IMR-90 (cell line): ENCODE measurements around the gene GTF3C1. TPM values are rescaled to one million over a fixed set of nuclear protein-coding genes. Genes with fewer than 3 reads are reported as not detected.
A peak's percentile ranks its signal among the peaks of the same experiment; 100 is the strongest.

Experiments
- ATAC-seq: fragments of 200-7000 bp; cut with Tn5 transposase; 2 replicates; pipeline ENCODE4 v1.9.1; 2020; ENCODE audit warnings: low read depth, mild to moderate bottlenecking, moderate library complexity
- BruUV-seq: library from RNA; stranded (reverse); fragments of 400-500 nt; replicated peaks from 2 replicates; lab custom pipeline; 2021; lab: Mats Ljungman, UMichigan
- CTCF ChIA-PET: fragments of 300-600 bp; formaldehyde crosslinking; extraction: SDS; loops from one replicate; lab custom pipeline; 2021; ENCODE audit warnings: antibody characterized with exemption; lab: Yijun Ruan, JAX
- POLR2A ChIA-PET: fragments of 300-600 bp; sonication (Branson Sonifier 250); formaldehyde crosslinking; loops from one replicate; lab custom pipeline; 2022; ENCODE audit warnings: antibody characterized with exemption; ENCODE audit not compliant: unreplicated experiment; lab: Charles Lee
- DNase-seq: peaks from one replicate; pipeline ENCODE4 v3.0.0; 2013
- H2AFZ ChIP-seq: replicated peaks from 2 replicates; pipeline ENCODE3; 2013; ENCODE audit warnings: low read length, mild to moderate bottlenecking; ENCODE audit not compliant: poor library complexity
- H2AK5ac ChIP-seq: 2 replicates; pipeline ENCODE4 v1.6.1; 2013; ENCODE audit warnings: low read depth, low read length, inconsistent platforms
- H2AK9ac ChIP-seq: replicated peaks from 2 replicates; pipeline ENCODE3; 2013; ENCODE audit warnings: mild to moderate bottlenecking, low read depth, low read length, moderate library complexity; ENCODE audit not compliant: poor library complexity
- H2BK120ac ChIP-seq: 2 replicates; pipeline ENCODE4 v1.6.1; 2013; ENCODE audit warnings: low read depth, low read length, inconsistent platforms
- H2BK15ac ChIP-seq: 3 replicates; pipeline ENCODE4 v1.6.1; 2013; ENCODE audit warnings: low read depth, low read length, inconsistent platforms
- H2BK20ac ChIP-seq: 2 replicates; pipeline ENCODE4 v1.6.1; 2013; ENCODE audit warnings: low read depth, mild to moderate bottlenecking, inconsistent platforms, low read length, moderate library complexity
- H2BK5ac ChIP-seq: 2 replicates; pipeline ENCODE4 v1.6.1; 2013; ENCODE audit warnings: mild to moderate bottlenecking, low read depth, low read length, inconsistent platforms; ENCODE audit not compliant: poor library complexity, severe bottlenecking
- H3K14ac ChIP-seq: replicated peaks from 2 replicates; pipeline ENCODE4 v1.6.1; 2013; ENCODE audit warnings: low read depth, low read length, inconsistent platforms
- H3K18ac ChIP-seq: 2 replicates; pipeline ENCODE4 v1.6.1; 2013; ENCODE audit warnings: low read depth, low read length, control low read depth
- H3K23ac ChIP-seq: 2 replicates; pipeline ENCODE4 v1.6.1; 2013; ENCODE audit warnings: low read depth, low read length, inconsistent platforms
- H3K27ac ChIP-seq: 2 replicates; pipeline ENCODE4 v1.5.1; 2013; ENCODE audit warnings: mild to moderate bottlenecking, control low read depth, low read length; ENCODE audit not compliant: insufficient read depth
- H3K27me3 ChIP-seq: 2 replicates; pipeline ENCODE4 v1.6.1; 2013; ENCODE audit warnings: low read length; ENCODE audit not compliant: control insufficient read depth, insufficient read depth
- H3K36me3 ChIP-seq: 2 replicates; pipeline ENCODE4 v1.6.1; 2013; ENCODE audit warnings: low read length, mixed read lengths; ENCODE audit not compliant: control insufficient read depth, insufficient read depth
- H3K4ac ChIP-seq: 2 replicates; pipeline ENCODE4 v1.6.1; 2013; ENCODE audit warnings: low read depth, low read length, inconsistent platforms
- H3K4me1 ChIP-seq: 2 replicates; pipeline ENCODE4 v1.6.1; 2013; ENCODE audit warnings: low read length, mixed read lengths; ENCODE audit not compliant: control insufficient read depth, insufficient read depth
- H3K4me2 ChIP-seq: 2 replicates; pipeline ENCODE4 v1.6.1; 2013; ENCODE audit warnings: low read depth, mild to moderate bottlenecking, control low read depth, low read length, moderate library complexity
- H3K4me3 ChIP-seq: 2 replicates; pipeline ENCODE4 v1.5.1; 2013; ENCODE audit warnings: low read depth, mild to moderate bottlenecking, control low read depth, low read length, moderate library complexity; ENCODE audit not compliant: insufficient read depth
- H3K56ac ChIP-seq: 2 replicates; pipeline ENCODE4 v1.6.1; 2013; ENCODE audit warnings: low read length, inconsistent platforms; ENCODE audit not compliant: insufficient read depth; ENCODE audit errors: extremely low read depth
- H3K79me1 ChIP-seq, 2 experiments: 2 replicates each; pipeline ENCODE4 v1.6.1; 2013; ENCODE audit warnings: low read length in 2 of 2, inconsistent platforms in 1 of 2, low read depth in 1 of 2
- H3K9ac ChIP-seq: 2 replicates; pipeline ENCODE4 v1.6.1; 2013; ENCODE audit warnings: low read depth, low read length, control low read depth
- H3K9me1 ChIP-seq: 2 replicates; pipeline ENCODE4 v1.6.1; 2013; ENCODE audit warnings: low read length, inconsistent platforms; ENCODE audit not compliant: insufficient read depth
- H3K9me3 ChIP-seq: 2 replicates; pipeline ENCODE4 v1.6.1; 2013; ENCODE audit warnings: low read length; ENCODE audit not compliant: control insufficient read depth, insufficient read depth
- H4K20me1 ChIP-seq: 2 replicates; pipeline ENCODE4 v1.6.1; 2013; ENCODE audit warnings: low read length, inconsistent platforms; ENCODE audit not compliant: insufficient read depth
- H4K5ac ChIP-seq: 2 replicates; pipeline ENCODE4 v1.6.1; 2013; ENCODE audit warnings: mild to moderate bottlenecking, low read depth, low read length, control low read depth
- H4K8ac ChIP-seq, 2 experiments: 2 replicates each; pipeline ENCODE4 v1.6.1; 2013; ENCODE audit warnings: low read depth in 2 of 2, low read length in 2 of 2, control low read depth in 1 of 2, inconsistent platforms in 1 of 2
- H4K91ac ChIP-seq: 2 replicates; pipeline ENCODE4 v1.6.1; 2013; ENCODE audit warnings: low read depth, low read length, inconsistent platforms; ENCODE audit not compliant: insufficient read depth
- BHLHE40 ChIP-seq: fragments of 150-350 bp; IDR thresholded peaks from 2 replicates; pipeline ENCODE4 v1.6.1; 2016; ENCODE audit warnings: mild to moderate bottlenecking, low read depth, low read length
- CEBPB ChIP-seq: IDR thresholded peaks from 2 replicates; pipeline ENCODE4 v1.6.1; 2012; ENCODE audit warnings: low read depth, low read length, improper control_type of control experiment
- CHD1 ChIP-seq: IDR thresholded peaks from 2 replicates; pipeline ENCODE4 v1.6.1; 2012; ENCODE audit warnings: low read depth, low read length, improper control_type of control experiment
- FOS ChIP-seq: fragments of 150-350 bp; IDR thresholded peaks from 2 replicates; pipeline ENCODE4 v1.6.1; 2016; ENCODE audit warnings: low read depth, low read length
- MAFK ChIP-seq: IDR thresholded peaks from 2 replicates; pipeline ENCODE4 v1.6.1; 2012; ENCODE audit warnings: low read depth, low read length, improper control_type of control experiment
- MAZ ChIP-seq: IDR thresholded peaks from 2 replicates; pipeline ENCODE4 v1.6.1; 2012; ENCODE audit warnings: low read depth, mild to moderate bottlenecking, low read length, improper control_type of control experiment, moderate library complexity, borderline replicate concordance
- MXI1 ChIP-seq: IDR thresholded peaks from 2 replicates; pipeline ENCODE4 v1.6.1; 2012; ENCODE audit warnings: low read depth, mild to moderate bottlenecking, low read length, moderate library complexity, borderline replicate concordance
- NFE2L2 ChIP-seq: fragments of 150-350 bp; IDR thresholded peaks from 2 replicates; pipeline ENCODE4 v1.6.1; 2016; ENCODE audit warnings: low read depth, mild to moderate bottlenecking, low read length
- POLR2A ChIP-seq: IDR thresholded peaks from 2 replicates; pipeline ENCODE4 v1.6.1; 2012; ENCODE audit warnings: mild to moderate bottlenecking, low read depth, low read length
- RAD21 ChIP-seq: IDR thresholded peaks from 2 replicates; pipeline ENCODE4 v1.6.1; 2012; ENCODE audit warnings: low read length, improper control_type of control experiment
- RCOR1 ChIP-seq: IDR thresholded peaks from 2 replicates; pipeline ENCODE4 v1.6.1; 2012; ENCODE audit warnings: mild to moderate bottlenecking, low read length, improper control_type of control experiment; ENCODE audit not compliant: insufficient replicate concordance
- RFX5 ChIP-seq: IDR thresholded peaks from 2 replicates; pipeline ENCODE4 v1.8.0; 2012; ENCODE audit warnings: low read depth, mild to moderate bottlenecking, low read length, moderate library complexity
- SMC3 ChIP-seq: fragments of 150-350 bp; IDR thresholded peaks from 2 replicates; pipeline ENCODE4 v1.6.1; 2016; ENCODE audit warnings: low read depth, mild to moderate bottlenecking, antibody characterized with exemption, low read length, moderate library complexity
- WGBS, 2 experiments: methylation state at CpG; one replicate each; pipeline versions ENCODE4 v1.1.5 to v1.1.7; 2013; ENCODE audit warnings: missing lambda C conversion rate in 2 of 2; ENCODE audit not compliant: insufficient read length in 1 of 2; ENCODE audit errors: extremely low coverage in 2 of 2; 5-methylcytosine and 5-hydroxymethylcytosine counted together
- dilution Hi-C: fragments of 300-500 bp; cut with HindIII; formaldehyde crosslinking; loops from one replicate; pipeline ENCODE4 v1.14.3; 2018; ENCODE audit warnings: low sequenced_read_pairs; ENCODE audit not compliant: unreplicated experiment
- in situ Hi-C: fragments of 300-500 bp; cut with MboI; formaldehyde crosslinking; loops from 3 replicates; pipeline ENCODE4 v1.14.3; 2019; ENCODE audit warnings: low sequenced_read_pairs, inconsistent platforms, mixed read lengths
- intact Hi-C: fragments of 100-400 bp; cut with micrococcal nuclease; formaldehyde crosslinking; loops from 2 replicates; pipeline ENCODE4 v1.10.0; 2022
- polyA plus RNA-seq, 3 experiments: library from polyadenylated mRNA; depleted of rRNA; stranded (reverse); fragments of >200 nt; gene quantifications; 2 replicates each; pipeline ENCODE4 v1.2.3, GENCODE V29; 2012; ENCODE audit warnings: low replicate concordance in 1 of 3
- total RNA-seq: library from RNA; depleted of rRNA; stranded (reverse); fragments of >200 nt; gene quantifications from 2 replicates; pipeline ENCODE4 v1.2.3, GENCODE V29; 2012
- TF ChIP-seq, protein P1 (sequence below): fragments of 150-350 bp; IDR thresholded peaks from 2 replicates; pipeline ENCODE4 v1.6.1; 2017; ENCODE audit warnings: mild to moderate bottlenecking, antibody characterized with exemption, low read length, low read depth
- TF ChIP-seq, protein P2 (sequence below): fragments of 150-350 bp; IDR thresholded peaks from 2 replicates; pipeline ENCODE4 v1.6.1; 2016; ENCODE audit warnings: low read depth, mild to moderate bottlenecking, low read length, moderate library complexity, borderline replicate concordance
- TF ChIP-seq, protein P3 (sequence below): conservative IDR thresholded peaks from 2 replicates; pipeline ENCODE4 v1.5.1; 2012; ENCODE audit warnings: mild to moderate bottlenecking, low read depth, low read length, improper control_type of control experiment

The GTF3C1 gene
- total and polyA plus RNA-seq, 2 of the 4 experiments (the other 2 are of a cell fraction), result 50.8 to 68.1 TPM

DNA sequence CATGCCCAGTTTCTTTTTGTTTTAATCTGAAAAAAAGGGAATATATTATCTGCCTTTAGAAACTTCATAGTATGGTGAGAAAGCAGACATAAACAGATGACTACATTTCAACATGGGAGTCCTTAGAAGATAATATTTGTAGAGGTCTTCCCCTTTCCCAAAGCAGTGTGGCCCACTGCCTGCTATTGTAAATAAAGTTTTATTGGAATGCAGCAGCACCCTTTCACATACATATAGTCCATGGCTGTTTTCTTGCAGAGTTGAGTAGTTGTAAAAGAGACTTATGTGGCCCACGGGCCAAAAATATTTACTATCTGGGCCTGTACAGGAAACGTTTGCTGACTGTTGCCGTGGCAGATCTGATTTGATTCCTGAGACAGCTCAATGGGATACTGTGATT, 8.7 kb upstream of the GTF3C1 start:
- Histone ChIP-seq H2AK9ac (no peak overlapping the region), H3K9me1 (peaks cover 6% of the 10 kb centered on the region; the same call in 1 of the 2 replicates)
- CTCF ChIA-PET, result no interaction called here

More for the DNA sequence above, 8.7 kb upstream of the GTF3C1 start:
- no peak overlapping the region for H3K9ac ChIP-seq
- POLR2A ChIA-PET, result no interaction called here
- H3K18ac ChIP-seq, result no peak overlapping the region
- H4K8ac ChIP-seq, result no peak overlapping the region
- TF ChIP-seq CHD1 (no peak), RFX5 (no peak), FOS (no peak), RCOR1 (no peak), MXI1 (no peak), MAZ (no peak), RAD21 (no peak), BHLHE40 (no peak), SMC3 (no peak), MAFK (no peak), POLR2A (no peak), CEBPB (no peak), NFE2L2 (no peak)
- TF ChIP-seq, protein P1, sequence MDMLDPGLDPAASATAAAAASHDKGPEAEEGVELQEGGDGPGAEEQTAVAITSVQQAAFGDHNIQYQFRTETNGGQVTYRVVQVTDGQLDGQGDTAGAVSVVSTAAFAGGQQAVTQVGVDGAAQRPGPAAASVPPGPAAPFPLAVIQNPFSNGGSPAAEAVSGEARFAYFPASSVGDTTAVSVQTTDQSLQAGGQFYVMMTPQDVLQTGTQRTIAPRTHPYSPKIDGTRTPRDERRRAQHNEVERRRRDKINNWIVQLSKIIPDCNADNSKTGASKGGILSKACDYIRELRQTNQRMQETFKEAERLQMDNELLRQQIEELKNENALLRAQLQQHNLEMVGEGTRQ, result no peak
- TF ChIP-seq, protein P2, sequence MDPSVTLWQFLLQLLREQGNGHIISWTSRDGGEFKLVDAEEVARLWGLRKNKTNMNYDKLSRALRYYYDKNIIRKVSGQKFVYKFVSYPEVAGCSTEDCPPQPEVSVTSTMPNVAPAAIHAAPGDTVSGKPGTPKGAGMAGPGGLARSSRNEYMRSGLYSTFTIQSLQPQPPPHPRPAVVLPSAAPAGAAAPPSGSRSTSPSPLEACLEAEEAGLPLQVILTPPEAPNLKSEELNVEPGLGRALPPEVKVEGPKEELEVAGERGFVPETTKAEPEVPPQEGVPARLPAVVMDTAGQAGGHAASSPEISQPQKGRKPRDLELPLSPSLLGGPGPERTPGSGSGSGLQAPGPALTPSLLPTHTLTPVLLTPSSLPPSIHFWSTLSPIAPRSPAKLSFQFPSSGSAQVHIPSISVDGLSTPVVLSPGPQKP, result no peak
- TF ChIP-seq, protein P3, sequence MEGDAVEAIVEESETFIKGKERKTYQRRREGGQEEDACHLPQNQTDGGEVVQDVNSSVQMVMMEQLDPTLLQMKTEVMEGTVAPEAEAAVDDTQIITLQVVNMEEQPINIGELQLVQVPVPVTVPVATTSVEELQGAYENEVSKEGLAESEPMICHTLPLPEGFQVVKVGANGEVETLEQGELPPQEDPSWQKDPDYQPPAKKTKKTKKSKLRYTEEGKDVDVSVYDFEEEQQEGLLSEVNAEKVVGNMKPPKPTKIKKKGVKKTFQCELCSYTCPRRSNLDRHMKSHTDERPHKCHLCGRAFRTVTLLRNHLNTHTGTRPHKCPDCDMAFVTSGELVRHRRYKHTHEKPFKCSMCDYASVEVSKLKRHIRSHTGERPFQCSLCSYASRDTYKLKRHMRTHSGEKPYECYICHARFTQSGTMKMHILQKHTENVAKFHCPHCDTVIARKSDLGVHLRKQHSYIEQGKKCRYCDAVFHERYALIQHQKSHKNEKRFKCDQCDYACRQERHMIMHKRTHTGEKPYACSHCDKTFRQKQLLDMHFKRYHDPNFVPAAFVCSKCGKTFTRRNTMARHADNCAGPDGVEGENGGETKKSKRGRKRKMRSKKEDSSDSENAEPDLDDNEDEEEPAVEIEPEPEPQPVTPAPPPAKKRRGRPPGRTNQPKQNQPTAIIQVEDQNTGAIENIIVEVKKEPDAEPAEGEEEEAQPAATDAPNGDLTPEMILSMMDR, result no peak
- in situ Hi-C loops, result no loop called here
- H4K91ac ChIP-seq, result no peak overlapping the region
- no peak overlapping the region for H3K4me2 ChIP-seq
- no peak overlapping the region for H2BK20ac ChIP-seq
- H2BK15ac ChIP-seq, result no peak overlapping the region
- no peak overlapping the region for H2AFZ ChIP-seq
- H2AK5ac ChIP-seq, result no peak overlapping the region; the same call in 1 of the 2 replicates
- no peak overlapping the region for H3K27ac ChIP-seq
- no peak overlapping the region for H3K56ac ChIP-seq
- no peaks in the 10 kb centered on the region for H3K9me3 ChIP-seq
- ATAC-seq (peak; percentile 44; the same call in 1 of the 2 replicates), DNase-seq (peak; percentile 15)
- H3K36me3 ChIP-seq, result no peaks in the 10 kb centered on the region
- no peak overlapping the region for H2BK120ac ChIP-seq
- dilution Hi-C loops, result no loop called here
- H3K14ac ChIP-seq, result no peak overlapping the region
- H3K4me1 ChIP-seq, result no peaks in the 10 kb centered on the region
- BruUV-seq, result no TSS peak
- H3K27me3 ChIP-seq, result no peaks in the 10 kb centered on the region
- H3K4me3 ChIP-seq, result no peak overlapping the region
- H3K23ac ChIP-seq, result no peak overlapping the region
- H3K4ac ChIP-seq, result no peak overlapping the region
- peaks cover 19 to 44% of the 10 kb centered on the region in 2 experiments for H3K79me1 ChIP-seq
- intact Hi-C loops, result no loop called here
- peaks cover 4% of the 10 kb centered on the region; the same call in 1 of the 2 replicates for H4K20me1 ChIP-seq
- no peak overlapping the region for H4K5ac ChIP-seq
- no CpG with 5 or more reads among the region's 3 CpGs for WGBS, 2 experiments
- H2BK5ac ChIP-seq, result no peak overlapping the region
